Stimulated activated CD8-positive, alpha-beta memory T cell treated with anti-CD3 and anti-CD28 coated beads, Interleukin-4, amount 100 ng/mL, for 1 hour (primary cell): Measurements from ENCODE around the gene KRT13.

Experiments
- DNase-seq, 2 donors: peaks; one replicate each; pipeline ENCODE4 v3.0.0-alpha.2; 2020; ENCODE audit warnings: low read depth in 2 of 2, low spot score in 1 of 2

The KRT13 gene

GRCh38 chr17:41537990-41538389 lies 32.6 kb upstream of the KRT13 start:
- no peak for DNase-seq

DNA sequence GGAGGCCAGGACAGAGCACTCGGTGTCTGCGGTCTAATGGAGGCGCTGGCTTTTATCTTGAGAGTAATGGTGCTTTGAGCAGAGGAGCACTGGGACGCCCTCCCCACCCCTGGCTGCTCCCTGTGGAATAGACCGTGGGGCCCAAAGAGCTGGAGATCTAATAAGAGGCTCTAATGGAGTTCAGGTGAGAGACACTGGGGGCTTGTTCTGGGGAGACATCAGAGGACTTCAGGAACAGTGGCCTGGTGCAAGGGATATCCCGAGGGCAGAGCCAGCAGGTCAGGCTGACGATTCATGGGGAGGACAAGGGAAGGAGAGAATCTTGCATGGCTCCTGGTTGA lies 32.2 kb upstream of the KRT13 start:
- DNase-seq, result no peak

GRCh38 chr17:41536741-41537613 lies 31.6 kb upstream of the KRT13 start:
- DNase-seq, result no peak

DNA sequence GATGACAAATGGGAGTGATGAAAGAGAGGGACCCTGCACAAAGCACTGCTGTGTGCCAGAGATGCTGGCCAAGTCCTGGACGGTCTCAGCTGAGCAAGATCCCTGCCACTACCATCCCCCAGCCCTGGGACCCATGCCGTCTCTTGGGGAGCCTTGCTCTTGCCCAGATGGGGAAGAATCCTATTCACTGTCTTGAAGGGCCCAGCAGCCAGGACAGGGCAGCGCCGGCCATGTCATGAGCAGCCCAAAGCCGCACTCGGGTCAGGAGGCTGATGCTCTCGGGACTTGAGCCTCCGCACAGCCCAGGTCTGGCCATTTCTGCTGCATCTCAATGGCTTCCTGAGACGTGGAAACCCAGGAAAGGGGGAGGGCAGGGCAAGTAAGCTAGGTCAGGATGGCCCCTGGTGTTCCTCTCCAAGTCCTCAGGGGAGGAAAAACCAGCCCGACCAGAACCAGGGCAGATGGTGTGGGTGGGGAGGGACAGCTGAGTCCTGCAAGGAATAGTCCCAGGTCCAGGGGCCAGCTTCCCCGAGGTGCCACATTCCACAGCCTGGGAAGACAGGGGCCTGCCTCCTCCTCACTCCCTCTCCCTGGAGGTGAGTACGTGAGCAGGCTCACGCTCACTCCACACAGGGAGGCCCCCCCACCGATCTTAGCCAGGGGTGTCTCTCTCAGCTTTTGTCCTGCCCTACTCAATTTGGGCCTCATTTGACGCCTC lies 30.5 kb upstream of the KRT13 start:
- no peak for DNase-seq

DNA sequence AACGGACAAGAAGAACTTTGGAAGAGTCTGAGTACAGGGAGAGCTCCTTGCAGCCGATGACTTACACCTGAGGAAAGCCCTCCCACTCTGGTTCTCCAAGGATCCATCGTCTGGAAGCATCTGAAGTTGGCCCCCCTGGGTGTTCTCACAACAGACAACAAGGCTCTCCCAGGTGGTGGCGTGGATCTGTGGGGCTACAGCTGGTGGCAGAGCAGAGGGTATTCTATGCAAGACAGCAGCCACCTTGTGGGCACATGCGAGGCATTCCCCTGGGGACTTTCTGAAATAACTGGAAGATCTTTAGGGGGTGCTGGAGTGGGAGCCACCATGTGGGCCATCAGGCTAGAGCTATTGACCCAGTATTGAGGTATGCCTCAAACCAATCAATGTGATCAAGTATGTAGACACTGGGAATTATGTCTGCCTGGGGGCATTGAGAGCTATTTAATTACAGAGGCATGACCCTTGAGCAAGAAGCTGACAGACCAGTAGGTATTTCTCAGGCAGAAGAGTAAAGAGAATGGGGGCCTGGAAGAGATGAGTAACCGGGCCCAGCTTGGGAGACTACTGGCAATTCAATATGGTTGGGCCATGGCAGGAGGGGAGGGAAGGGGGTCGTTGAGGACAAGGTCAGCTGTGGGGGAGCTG lies 29.6 kb upstream of the KRT13 start:
- DNase-seq, result no peak

DNA sequence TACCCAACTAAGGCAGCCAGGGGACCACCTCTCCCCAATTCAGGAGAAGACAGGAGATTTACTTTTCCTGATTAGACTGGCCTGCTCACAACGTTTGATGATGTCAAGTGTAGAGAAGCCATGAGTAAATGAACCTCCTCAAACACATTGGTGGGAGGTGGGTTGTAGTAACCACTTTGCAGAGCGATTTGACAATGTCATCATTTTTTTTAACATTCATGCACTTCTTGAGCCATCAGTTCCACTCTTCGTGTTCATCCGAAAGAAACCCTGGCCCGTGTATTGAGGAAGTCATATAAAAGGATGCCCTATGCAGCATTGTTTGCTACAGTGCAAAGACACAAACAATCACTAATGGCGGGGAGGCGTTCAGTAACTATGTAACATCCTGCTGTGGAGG lies 28.2 kb upstream of the KRT13 start:
- no peak for DNase-seq

DNA sequence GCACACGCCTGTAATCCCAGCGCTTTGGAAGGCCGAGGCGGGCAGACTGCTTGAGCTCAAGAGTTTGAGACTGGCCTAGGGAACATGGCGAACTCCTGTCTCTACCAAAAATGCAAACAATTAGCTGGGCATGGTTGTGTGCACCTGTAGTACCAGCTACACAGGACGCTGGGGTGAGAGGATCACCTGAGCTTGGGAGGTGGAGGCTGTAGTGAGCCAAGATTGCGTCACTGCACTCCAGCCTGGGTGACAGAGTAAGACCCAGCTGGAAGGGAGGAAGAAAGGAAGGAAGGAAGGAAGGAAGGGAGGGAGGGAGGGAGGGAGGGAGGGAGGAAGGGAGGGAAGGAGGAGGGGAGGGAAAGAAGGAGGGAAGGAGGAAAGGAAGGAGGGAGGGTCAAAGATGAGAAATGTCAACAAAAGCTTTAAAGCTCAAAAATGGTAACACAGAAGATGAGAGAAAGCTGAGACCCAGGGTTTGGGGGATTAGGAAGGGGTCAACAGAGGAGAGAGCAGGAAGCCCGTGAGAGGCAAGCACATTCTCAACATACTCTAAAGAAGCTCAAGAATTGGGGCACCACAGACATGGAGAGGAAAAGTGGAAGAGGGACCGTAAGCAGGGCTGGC lies 27.6 kb upstream of the KRT13 start:
- no peak for DNase-seq

DNA sequence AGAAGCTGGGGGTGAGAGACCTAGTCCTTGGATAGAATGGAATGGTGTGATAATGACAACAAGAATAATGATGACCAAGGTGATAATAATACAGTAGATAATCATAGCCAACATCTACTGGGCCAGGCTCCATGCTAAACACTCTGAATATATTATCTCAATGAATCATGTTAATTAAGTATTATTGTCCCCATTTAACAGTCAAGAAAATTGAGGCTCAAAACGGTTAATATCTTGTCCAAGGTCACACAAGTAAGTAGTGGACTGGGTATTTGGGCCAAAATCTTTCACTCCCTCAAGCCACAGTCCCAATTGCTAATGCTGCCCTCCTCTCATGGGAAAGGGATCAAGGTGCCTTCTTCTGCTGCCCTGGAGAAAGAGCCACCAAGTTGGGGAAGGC lies 26.6 kb upstream of the KRT13 start:
- DNase-seq, result no peak

DNA sequence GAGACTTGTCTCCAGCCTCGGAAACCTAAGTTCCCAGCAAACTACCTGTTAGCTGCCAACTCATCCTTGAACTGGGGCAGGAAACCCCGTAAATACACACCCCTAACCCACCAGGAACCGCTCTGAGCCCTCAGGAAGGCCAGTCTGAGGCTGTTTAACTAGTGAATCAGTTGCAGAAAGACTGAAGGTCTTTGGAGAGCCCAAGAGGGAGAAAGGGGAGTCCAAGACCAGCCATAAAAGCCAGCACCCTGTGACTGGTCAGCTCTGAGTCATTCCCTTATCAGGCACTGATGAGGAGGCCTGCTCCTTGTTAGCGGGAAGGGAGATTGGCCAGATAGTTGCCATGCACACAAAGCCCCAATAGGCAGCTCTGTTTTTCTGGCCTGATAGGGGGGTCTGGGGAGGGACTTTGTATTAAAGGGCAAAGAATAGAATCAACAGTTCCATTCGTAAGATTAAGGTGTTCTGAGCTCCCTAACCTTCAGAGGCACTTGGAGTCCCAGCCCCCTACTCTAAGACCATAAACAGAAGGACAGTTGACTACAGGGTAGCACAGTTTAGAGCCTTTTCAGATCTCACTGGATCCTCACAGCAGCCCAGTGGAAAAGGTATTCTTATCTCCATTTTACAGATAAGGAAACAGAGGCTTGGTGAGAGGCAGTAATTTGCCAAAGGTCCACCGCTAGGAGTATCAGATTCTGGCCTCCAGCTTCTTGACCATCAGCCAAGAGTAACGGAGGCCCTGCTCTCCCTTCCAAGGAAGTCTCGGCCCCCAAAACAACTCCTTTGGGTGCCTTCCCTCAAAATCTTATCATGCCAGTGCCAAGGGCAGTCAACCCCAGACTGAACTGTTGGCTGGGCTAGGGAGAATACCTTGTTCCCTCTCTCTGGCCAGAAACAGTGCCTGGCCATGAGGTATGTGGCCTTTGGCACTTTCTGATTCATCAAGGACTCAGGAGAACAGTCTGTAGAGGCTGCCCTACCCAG lies 24.9 kb upstream of the KRT13 start:
- DNase-seq, result no peak

- no peak for DNase-seq
These were observed 24.1 kb upstream of the KRT13 start for GRCh38 chr17:41529491-41529915.

- DNase-seq, result no peak
These were observed 23.5 kb upstream of the KRT13 start for GRCh38 chr17:41528959-41529353.

- DNase-seq, result no peak
These were observed 21.9 kb upstream of the KRT13 start for GRCh38 chr17:41527063-41528023.

DNA sequence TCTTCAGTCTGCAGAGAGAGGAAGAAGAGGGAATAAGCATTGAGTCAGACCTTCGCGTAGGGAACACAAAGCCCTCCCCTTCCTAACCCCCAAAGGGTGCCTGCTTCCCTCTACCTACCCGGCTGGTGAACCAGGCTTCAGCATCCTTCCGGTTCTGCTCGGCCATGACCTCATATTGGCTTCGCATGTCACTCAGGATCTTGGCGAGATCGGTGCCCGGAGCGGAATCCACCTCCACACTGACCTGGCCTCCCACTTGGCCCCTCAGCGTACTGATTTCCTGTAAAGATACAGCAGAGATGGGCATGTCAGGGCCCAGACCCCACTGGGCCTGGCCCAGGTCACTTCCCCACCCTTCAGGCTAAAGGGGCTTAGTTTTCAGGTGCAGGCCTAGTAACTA lies 18.8 kb upstream of the KRT13 start:
- DNase-seq, result no peak

- DNase-seq, result no peak
These were observed 18.4 kb upstream of the KRT13 start for GRCh38 chr17:41523787-41524186.

DNA sequence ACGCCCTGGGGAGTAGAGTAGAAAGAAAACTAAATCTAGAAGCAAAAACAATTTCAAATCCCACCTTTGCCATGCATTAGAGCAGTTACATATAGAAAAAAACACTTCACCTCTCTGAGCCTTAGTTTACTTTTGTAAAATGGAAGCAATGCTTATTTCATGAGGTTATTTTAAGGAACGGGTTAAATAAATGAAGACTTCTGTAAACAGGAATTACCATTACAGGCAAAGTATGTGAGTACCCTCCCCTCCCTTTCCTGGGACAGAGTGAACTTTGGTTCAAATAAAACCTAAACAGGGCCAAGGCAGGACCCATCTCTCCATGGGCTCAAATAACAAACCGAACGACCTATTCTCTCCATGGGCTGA lies 17.8 kb upstream of the KRT13 start:
- no peak for DNase-seq

DNA sequence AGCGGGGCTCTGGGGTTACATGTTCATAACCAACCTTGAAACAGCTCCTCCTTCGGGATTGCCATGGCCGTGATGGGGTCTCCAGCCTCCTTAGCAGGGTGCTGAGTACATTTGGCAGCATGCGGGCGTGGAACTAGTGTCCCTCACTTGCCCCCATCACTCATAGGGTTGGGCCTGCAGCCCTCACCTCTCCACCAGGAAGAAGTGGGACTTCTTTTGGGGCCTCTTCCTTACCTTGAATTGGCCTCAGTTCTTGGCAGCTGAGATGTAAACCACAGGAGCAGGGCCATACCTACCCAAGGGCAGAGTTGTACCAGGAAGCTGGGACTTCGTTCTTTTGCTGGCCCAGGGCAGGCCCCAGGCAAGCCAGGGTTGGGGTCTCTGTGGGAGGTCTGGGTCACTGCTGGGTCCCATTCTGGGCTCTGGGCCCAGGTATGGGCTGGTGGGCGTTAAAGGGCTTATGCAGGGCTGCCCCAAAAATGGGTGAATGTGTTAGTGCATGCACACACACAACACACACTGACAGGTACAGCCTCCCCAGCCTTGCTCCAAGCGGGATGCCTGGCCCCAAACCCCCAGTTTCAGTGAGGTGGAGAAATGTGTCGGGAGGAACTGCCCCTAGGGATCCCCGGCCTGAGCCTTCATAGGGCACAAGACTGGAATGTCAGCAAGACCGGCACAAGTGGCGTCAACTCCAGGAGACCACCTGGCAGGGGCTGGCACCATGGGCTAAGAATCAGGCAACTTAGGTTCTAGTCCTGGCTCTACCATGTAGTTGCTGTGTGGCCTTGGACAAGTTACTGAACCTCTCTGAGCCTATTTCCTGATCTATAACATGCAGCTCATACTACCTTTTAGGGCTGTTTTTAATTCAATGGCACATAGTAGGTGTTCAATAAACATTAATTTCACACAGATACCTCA lies 17.2 kb upstream of the KRT13 start:
- DNase-seq, result no peak

DNA sequence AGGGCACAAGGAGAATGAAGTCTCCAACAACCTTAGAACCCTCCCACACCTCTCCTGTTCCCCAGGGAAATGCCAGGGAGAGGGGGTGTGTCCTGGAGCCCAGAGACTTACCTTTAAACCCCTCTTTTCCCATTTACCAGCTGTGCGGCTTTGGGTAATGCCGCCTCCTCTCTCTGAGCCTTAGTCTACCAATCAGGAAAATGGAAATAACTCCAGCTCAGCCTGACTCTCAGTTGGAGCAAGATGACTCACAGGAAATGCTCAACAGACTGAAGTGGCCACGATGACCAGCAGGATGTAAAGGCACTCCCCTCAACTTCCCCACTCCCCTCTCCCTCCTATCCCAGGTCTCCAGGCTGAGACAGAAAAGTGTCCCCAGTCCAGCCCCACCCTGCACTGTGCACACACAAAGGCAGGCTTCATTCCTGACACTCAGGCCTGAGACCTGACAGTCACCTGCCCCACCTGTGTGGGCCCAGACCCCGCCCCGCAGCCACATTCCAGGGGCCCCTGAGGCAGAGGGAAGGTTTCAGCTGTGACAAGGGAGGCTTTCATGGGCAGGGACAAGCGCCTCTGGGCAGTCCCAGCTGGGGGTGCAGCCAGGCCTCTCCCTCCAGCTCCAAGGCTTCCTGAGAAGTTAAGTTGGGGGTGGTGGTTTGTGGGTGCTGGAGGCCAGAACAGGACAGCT lies 16.3 kb upstream of the KRT13 start:
- DNase-seq, result no peak
